NB4 (cell line): ENCODE results near the gene TFCP2L1.

Source experiments
- MAX ChIP-seq: IDR thresholded peaks from 2 replicates; pipeline ENCODE4 v1.6.1; 2011; ENCODE audit warnings: low read depth, low read length
- POLR2A ChIP-seq: IDR thresholded peaks from 2 replicates; pipeline ENCODE4 v1.6.1; 2011; ENCODE audit warnings: mild to moderate bottlenecking; ENCODE audit not compliant: insufficient read length; ENCODE audit errors: extremely low read depth
- TF ChIP-seq, protein P1 (sequence below): IDR thresholded peaks from one replicate; pipeline ENCODE4 v1.5.1; 2012; ENCODE audit warnings: low read depth, low read length

DNA sequence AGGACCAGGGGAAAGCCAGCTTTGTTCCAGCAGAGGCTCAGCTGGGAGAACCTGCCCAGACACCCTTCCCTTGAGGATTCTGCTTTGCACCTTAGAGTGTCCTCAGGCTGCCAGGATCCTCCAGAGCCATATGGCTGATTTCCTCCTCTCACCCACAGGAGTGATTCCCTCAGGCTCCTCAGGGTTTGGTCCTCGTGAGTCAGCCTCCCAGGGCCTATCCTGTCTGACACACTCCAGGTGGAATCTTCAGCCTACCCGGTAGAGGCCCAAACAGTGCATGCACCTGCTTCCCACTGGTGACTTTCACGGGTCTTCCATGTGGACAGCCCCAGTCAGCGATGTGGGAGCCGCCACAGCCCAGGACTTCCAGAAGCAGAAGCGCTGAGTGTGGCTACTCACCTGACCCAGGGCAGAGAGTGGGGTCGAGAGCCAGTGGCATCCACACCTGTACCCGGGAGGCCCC is 73.3 kb downstream of the TFCP2L1 start:
- TF ChIP-seq POLR2A (no peak), MAX (no peak)
- TF ChIP-seq, protein P1, sequence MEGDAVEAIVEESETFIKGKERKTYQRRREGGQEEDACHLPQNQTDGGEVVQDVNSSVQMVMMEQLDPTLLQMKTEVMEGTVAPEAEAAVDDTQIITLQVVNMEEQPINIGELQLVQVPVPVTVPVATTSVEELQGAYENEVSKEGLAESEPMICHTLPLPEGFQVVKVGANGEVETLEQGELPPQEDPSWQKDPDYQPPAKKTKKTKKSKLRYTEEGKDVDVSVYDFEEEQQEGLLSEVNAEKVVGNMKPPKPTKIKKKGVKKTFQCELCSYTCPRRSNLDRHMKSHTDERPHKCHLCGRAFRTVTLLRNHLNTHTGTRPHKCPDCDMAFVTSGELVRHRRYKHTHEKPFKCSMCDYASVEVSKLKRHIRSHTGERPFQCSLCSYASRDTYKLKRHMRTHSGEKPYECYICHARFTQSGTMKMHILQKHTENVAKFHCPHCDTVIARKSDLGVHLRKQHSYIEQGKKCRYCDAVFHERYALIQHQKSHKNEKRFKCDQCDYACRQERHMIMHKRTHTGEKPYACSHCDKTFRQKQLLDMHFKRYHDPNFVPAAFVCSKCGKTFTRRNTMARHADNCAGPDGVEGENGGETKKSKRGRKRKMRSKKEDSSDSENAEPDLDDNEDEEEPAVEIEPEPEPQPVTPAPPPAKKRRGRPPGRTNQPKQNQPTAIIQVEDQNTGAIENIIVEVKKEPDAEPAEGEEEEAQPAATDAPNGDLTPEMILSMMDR = no peak
